Type B pancreatic cell (in vitro differentiated cells): Measurements from ENCODE around the gene PLCB1. TPM values are rescaled to one million over a fixed set of nuclear protein-coding genes. Genes with fewer than 3 reads are reported as not detected.

Experiments used
- DNase-seq: peaks from one replicate; pipeline ENCODE4 v3.0.0; 2021; ENCODE audit warnings: mixed read lengths; ENCODE audit not compliant: unreplicated experiment; ENCODE audit errors: extremely low spot score
- H3K27ac Mint-ChIP-seq: 2 replicates; pipeline ENCODE4 v1.8.0; 2021; ENCODE audit warnings: mild to moderate bottlenecking, mixed read lengths
- H3K27me3 Mint-ChIP-seq: 2 replicates; pipeline ENCODE4 v1.8.0; 2021; ENCODE audit warnings: mixed read lengths
- H3K36me3 Mint-ChIP-seq: 2 replicates; pipeline ENCODE4 v1.8.0; 2021; ENCODE audit warnings: mixed read lengths
- H3K4me1 Mint-ChIP-seq: one replicate; pipeline ENCODE4 v1.8.0; 2021; ENCODE audit warnings: mixed read lengths; ENCODE audit not compliant: unreplicated experiment
- H3K4me3 Mint-ChIP-seq: 2 replicates; pipeline ENCODE4 v1.8.0; 2021; ENCODE audit warnings: mild to moderate bottlenecking, mixed read lengths
- H3K9me3 Mint-ChIP-seq: 2 replicates; pipeline ENCODE4 v1.8.0; 2021; ENCODE audit warnings: mixed read lengths
- total RNA-seq: library from RNA; stranded (reverse); gene quantifications from 2 replicates; pipeline ENCODE4 v1.2.1, GENCODE V29; 2021; ENCODE audit warnings: low replicate concordance
- TF ChIP-seq, protein P1 (sequence below): fragments of 200-600 bp; sonication (generic); conservative IDR thresholded peaks from 2 replicates; pipeline ENCODE4 v1.5.0; 2021; ENCODE audit warnings: antibody characterized with exemption, mild to moderate bottlenecking

The PLCB1 gene
- total RNA-seq, 1 donor from 2014 or later = 17.9 TPM

DNA sequence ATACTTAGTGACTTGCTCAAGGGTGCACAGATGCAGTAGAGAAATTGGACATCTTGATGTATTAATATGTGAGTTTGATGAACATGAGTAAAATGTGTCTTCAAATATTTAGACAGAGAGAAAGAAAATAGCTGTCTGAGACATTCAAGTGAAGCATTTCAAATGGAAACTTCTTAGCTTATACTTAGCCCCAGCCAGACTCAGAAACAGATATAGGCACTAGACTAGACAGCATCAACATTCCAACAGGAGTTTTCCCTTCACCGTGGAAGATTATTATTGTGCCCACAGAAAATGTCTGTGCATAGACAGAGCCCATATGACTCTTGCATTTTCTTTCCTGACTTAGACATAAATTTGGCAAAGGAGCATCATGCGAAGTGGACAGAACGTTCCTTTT, 443.0 kb downstream of the PLCB1 start:
- TF ChIP-seq, protein P1, sequence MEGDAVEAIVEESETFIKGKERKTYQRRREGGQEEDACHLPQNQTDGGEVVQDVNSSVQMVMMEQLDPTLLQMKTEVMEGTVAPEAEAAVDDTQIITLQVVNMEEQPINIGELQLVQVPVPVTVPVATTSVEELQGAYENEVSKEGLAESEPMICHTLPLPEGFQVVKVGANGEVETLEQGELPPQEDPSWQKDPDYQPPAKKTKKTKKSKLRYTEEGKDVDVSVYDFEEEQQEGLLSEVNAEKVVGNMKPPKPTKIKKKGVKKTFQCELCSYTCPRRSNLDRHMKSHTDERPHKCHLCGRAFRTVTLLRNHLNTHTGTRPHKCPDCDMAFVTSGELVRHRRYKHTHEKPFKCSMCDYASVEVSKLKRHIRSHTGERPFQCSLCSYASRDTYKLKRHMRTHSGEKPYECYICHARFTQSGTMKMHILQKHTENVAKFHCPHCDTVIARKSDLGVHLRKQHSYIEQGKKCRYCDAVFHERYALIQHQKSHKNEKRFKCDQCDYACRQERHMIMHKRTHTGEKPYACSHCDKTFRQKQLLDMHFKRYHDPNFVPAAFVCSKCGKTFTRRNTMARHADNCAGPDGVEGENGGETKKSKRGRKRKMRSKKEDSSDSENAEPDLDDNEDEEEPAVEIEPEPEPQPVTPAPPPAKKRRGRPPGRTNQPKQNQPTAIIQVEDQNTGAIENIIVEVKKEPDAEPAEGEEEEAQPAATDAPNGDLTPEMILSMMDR = no peak
- Mint-ChIP-seq H3K36me3 (no peaks in the 10 kb centered on the region), H3K27ac (no peak overlapping the region), H3K9me3 (no peaks in the 10 kb centered on the region), H3K4me1 (no peaks in the 10 kb centered on the region), H3K27me3 (no peaks in the 10 kb centered on the region), H3K4me3 (no peak overlapping the region)
- no peak for DNase-seq

DNA sequence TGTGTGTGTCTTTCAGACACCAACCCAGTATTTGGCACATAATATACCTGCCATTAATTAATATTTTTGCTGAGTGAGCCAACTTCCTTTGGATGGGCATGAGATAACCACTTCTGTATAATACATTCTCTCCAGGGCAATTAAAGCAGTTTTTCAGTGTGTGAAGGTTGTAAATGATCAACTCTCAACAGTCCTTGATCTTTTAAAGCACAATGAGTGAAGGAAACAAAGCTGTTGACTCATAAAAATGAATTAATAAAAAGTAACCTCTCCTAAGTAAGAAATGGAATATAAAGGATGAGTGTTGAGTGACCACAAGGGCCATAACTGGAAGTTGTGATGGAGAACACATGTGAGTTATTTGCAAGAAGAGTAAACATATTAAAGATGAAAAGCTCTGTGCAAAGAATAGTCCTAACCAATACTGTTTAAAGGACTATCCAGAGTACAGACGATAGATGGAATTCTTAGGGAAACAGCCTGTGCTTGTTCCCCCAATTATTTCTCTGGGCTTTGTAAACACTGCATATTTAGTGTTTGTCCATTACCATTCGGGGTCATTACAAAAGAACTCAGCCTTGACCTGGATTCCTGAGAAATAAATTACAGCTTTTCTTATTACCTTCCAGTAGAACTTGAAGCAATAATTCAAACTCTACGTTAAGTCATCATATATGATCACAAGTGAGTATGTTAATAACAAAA, 446.2 kb downstream of the PLCB1 start:
- TF ChIP-seq, protein P1 = no peak
- Mint-ChIP-seq H3K9me3 (no peaks in the 10 kb centered on the region), H3K27ac (no peak overlapping the region), H3K27me3 (no peaks in the 10 kb centered on the region), H3K4me1 (no peaks in the 10 kb centered on the region), H3K36me3 (no peaks in the 10 kb centered on the region), H3K4me3 (no peak overlapping the region)
- DNase-seq = no peak

DNA sequence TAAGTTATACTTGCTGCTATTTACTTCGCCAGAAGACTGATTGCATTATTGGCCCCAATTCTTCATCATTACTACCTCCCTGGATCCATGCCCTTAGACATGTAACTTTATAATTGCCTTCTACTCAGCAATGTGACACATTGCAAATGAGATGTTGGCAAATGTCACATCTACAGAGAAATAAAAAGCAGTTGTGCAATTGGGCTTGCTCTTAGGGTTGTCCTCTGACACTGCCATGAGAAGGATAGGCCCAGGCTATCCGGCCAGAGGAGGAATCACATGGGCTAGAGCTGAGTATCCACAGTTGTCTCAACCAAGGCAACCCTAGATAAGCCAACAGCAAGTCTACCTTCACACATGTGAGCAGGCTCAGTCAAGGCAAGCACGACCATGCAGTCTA, 447.0 kb downstream of the PLCB1 start:
- Mint-ChIP-seq H3K27ac (no peak overlapping the region), H3K4me1 (no peaks in the 10 kb centered on the region), H3K27me3 (no peaks in the 10 kb centered on the region), H3K36me3 (no peaks in the 10 kb centered on the region), H3K9me3 (no peaks in the 10 kb centered on the region), H3K4me3 (no peak overlapping the region)
- no peak for DNase-seq
- TF ChIP-seq, protein P1 = no peak

DNA sequence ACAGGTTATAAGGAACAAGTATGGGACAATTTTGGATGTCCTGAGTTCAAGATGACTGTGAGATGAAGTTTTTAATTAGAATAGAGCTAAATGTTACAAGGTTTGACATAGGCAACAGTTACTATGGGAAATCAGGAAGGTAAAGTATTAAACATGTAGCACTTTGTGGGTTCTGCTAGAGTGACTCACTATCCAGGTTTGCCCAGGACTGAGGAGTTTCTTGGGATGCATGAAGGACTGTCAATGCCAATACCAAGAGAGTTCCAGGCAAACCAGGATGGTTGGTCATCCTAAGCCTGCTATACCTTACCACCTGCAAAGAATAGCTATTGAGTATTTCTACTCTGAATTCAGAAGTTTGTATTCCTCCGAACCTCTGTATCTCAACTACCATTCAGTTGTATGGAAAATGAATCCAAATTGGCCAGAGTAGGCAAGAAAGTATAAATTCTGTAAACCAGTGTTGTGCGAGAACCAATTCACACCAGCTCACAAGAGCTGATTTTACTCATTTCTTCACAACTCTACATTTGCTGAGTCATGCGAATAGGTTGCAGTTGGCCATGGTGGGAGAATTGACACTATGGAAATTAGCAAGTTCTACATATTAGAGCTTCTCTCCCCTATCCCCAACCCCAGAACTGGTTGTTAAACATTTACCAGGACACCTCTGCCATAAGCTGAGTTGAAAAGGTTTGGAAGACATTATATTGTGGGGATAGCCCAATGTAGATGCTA, 449.5 kb downstream of the PLCB1 start:
- Mint-ChIP-seq H3K9me3 (no peaks in the 10 kb centered on the region), H3K4me1 (no peaks in the 10 kb centered on the region), H3K4me3 (no peak overlapping the region), H3K27ac (no peak overlapping the region), H3K36me3 (no peaks in the 10 kb centered on the region), H3K27me3 (no peaks in the 10 kb centered on the region)
- no peak for DNase-seq
- TF ChIP-seq, protein P1 = no peak

DNA sequence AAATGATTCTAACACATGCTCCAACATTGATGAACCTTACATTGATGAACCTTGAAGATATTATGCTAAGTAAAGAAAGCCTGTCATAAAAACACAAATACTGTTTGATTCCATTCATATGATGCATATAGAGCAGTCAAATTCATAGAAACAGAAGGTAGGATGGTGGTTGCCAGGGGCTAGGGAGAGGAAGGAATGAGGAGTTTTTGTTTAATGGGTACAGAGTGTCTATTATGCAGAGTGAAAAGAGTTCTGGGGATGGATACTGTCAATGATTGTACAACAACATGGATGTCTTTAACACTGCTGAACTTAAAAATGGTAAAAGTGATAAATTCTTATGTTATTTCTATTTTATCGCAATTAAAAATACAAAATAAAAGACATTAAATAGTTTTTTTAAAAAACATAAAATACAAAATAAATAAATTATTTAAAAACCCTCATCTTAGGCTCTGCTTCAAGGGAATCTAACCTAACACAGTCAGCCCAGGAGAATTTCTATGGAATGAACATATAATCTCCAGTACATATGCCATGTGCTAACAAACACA, 451.0 kb downstream of the PLCB1 start:
- no peak overlapping the region for H3K4me3 Mint-ChIP-seq
- no peaks in the 10 kb centered on the region for H3K27me3 Mint-ChIP-seq
- no peak for DNase-seq
- no peak overlapping the region for H3K27ac Mint-ChIP-seq
- H3K36me3 Mint-ChIP-seq = no peaks in the 10 kb centered on the region
- TF ChIP-seq, protein P1 = no peak
- no peaks in the 10 kb centered on the region for H3K4me1 Mint-ChIP-seq
- no peaks in the 10 kb centered on the region for H3K9me3 Mint-ChIP-seq
